HG03175 (cell line): ENCODE measurements around the gene CNGB1.
"Not testable (repeated sequence)": the region's sequence is repeated elsewhere in the genome, so short reads cannot be mapped to it uniquely, and the experiment has no call there.

Source experiments
- ATAC-seq: cut with Tn5 transposase; IDR thresholded peaks from one replicate; pipeline ENCODE4 v1.9.1; 2021; ENCODE audit warnings: mild to moderate bottlenecking, moderate library complexity; ENCODE audit not compliant: unreplicated experiment

CNGB1 gene

GRCh38 chr16:57997528-57998265, 26.8 kb upstream of the CNGB1 start:
- ATAC-seq = no peak

GRCh38 chr16:57997176-57997527, 26.2 kb upstream of the CNGB1 start:
- no peak for ATAC-seq

DNA sequence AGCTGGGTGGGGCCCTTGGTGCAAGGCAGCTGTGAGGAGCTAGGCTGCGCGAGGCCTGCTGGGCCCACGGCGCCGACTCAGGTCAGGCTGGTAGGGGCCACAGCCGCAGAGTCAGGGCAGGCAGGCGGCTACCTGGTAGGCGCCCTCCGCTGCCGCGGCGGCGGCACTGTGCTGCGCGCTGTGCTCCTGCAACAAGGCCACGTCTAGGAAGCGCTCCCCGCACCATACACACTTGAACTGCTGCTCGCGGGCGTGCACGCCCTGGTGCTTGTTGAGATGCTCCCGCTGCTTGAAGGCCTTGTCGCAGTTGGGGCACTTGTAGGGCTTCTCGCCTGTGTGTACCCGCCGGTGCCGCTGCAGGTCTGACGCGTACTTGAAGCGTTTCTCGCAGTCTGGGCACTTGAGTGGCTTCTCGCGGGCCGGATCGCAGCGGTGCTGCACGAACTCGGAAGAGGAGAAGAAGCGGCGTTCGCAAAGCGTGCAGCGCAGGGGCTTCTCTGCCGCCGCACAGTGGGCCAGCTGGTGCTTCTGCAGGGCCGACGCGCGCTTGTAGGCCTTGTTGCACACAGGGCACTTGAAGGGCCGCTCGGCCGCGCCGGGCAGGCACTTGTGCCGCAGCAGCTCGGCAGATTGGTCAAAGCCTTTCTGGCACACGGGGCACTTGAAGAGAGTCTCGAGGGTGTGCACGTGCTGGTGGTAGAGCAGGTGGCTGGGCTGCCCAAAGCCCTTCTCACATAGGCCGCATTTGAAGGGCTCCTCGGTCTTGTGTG, 25.7 kb upstream of the CNGB1 start:
- no peak for ATAC-seq

GRCh38 chr16:57995721-57996405, 24.9 kb upstream of the CNGB1 start:
- ATAC-seq = no peak

DNA sequence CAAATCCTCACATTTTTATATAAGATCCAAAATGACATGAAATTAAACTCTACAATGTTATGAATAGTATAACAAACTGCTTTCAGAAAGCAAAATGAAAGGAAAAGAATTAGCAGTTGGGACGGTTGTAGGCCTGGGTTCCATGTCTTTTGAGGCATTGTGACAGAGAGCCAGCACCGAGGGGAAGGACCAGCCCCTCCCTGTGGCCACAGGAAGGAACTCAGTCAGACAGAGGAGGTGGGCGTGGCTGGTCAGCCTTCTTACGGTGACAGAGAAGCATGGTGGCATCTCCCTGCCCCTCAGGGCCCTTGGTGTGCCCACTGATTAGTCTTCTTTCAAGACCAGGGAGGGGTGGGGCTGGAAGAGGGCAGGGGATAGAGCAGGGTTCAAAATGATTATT, 23.9 kb upstream of the CNGB1 start:
- peak; percentile 51 for ATAC-seq

- ATAC-seq = no peak
These were observed 23.4 kb upstream of the CNGB1 start for GRCh38 chr16:57994361-57994760.

DNA sequence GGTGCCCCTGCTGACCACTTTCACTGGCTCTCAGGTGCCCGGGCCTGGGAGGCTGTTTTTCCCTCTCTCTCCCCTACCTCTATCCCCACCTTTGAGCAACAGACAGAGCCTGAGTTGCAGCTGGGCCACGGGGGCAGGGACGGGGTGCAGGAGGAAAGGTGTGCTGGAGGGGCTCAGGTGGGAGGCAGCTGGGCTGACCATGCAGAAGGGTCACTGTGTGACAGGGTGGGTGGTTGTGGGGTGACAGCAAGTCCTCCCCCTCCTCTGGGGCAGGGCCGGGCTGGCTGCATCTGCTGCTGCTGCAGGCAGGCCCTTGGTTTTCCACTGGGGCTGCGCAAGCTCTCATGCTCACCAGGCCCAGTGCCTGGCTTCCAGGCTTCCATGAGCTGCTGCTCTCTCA, 23.0 kb upstream of the CNGB1 start:
- ATAC-seq = no peak

- no peak for ATAC-seq
These were observed 22.5 kb upstream of the CNGB1 start for GRCh38 chr16:57993438-57993837.

GRCh38 chr16:57992084-57992483, 21.2 kb upstream of the CNGB1 start:
- no peak for ATAC-seq

- no peak for ATAC-seq
These were observed 20.7 kb upstream of the CNGB1 start for GRCh38 chr16:57991551-57992059.

DNA sequence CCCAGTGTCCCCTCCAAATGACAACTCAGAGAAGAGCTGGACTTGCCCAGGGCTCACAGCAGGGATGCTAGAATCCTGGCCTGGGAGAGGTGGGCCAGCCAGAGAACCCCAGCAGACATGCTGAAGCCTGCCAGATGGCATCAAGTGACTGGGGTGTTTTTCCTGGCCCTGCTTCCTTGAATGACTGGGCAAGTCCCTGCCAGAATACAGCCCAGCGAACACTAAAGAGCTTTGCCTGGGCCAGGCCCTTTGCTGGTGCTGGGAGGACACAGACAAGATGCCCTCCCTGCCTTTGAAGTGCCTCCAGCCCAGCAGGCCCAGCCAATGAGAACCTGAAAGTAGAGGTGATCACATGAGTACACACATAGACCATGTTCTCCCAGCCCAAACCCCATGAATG, 18.0 kb upstream of the CNGB1 start:
- ATAC-seq = no peak

GRCh38 chr16:57987441-57988177, 16.7 kb upstream of the CNGB1 start:
- ATAC-seq = no peak

DNA sequence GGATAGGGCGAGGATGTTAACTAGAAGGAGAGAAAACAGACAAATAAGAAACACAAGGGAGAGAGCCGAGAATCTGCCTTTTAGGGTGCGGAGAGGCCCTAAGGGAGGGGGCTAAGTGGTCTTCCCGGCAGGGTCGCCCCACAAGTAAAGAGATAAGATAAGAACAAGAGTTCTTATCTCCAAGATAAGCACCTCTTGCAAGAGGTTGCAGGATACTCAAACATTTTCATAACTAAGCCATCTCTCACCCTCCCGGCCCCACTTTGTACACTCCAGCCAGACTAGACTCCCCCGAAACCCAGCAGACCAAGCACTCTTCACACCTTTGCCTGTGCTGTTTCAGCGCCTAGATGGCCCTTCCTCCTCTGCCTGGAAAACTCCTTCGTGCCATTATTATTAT, 15.3 kb upstream of the CNGB1 start:
- ATAC-seq = no peak

DNA sequence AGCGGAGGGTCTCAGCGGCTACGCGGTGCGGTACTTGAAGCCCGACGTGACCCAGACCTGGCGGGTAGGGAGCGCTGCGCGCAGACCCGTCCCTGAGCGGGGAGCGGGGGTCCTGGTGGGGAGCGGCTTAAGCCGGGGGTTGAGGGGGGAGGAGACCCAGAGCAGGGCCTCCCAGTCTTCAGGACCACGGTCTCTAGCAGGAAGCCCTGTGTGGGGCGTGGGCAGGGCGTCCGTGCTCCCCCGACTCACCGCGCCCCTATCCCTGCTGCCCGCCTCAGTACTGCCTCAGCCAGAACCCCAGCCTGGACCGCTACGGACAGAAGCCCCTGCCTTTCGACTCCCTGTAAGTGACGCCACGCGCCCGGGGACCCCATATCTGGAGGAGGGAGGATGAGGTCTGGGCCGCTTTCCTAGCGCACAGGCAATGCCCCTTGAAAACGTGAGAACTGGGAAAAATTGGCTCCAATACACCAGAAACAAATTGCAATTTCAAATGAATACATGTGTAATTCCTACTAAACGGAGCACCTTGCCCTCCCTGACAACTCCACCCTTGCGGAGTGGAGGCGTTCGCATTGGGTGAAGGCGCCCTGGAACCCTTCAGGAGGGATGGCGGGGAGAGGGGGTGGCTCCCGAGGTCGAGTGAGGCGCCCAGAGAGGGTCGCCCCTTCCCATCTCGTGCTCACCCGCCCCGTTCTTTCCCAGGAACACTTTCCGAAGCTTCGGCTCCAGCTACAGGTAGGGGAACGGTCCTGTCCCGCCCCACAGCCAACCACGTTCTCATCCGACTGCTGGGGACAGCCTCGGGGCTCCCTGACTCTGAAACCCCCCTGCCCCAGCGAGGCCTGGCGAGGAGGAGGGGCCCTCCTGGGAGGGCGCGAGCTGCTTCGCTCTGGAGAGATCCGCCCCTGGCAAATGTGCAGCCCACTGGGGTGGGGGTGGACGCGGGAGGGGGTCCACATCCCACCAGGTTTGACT, 14.6 kb upstream of the CNGB1 start:
- peak; percentile 21 for ATAC-seq

GRCh38 chr16:57984443-57985203, 13.7 kb upstream of the CNGB1 start:
- ATAC-seq = peak; percentile 71

DNA sequence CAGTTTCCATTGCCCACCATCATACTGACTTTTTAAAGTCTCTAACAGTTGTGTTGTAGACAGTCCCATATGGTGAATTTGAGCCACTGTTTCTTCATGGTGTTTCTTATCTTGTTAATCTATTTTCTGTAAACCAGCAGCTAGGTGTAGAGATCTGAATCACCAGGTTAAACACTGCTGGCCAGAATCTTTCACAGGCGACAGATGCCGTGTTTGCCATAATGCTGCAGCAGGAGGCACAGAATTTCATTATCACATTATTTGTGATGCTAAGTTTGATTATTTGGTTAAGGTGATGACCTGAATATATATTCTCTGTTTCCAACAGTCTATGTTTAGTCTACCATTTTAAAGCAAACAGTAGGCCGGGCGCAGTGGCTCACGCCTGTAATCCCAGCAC, 11.5 kb upstream of the CNGB1 start:
- no peak for ATAC-seq

GRCh38 chr16:57981636-57982035, 10.7 kb upstream of the CNGB1 start:
- ATAC-seq = no peak

GRCh38 chr16:57979006-57979585, 8.2 kb upstream of the CNGB1 start:
- no peak for ATAC-seq

GRCh38 chr16:57978070-57978465, 7.1 kb upstream of the CNGB1 start:
- ATAC-seq = not testable (repeated sequence)
